ENCODE data around the gene RCVRN.
A peak's percentile ranks its signal among the peaks of the same experiment; 100 is the strongest.

The RCVRN gene

DNA sequence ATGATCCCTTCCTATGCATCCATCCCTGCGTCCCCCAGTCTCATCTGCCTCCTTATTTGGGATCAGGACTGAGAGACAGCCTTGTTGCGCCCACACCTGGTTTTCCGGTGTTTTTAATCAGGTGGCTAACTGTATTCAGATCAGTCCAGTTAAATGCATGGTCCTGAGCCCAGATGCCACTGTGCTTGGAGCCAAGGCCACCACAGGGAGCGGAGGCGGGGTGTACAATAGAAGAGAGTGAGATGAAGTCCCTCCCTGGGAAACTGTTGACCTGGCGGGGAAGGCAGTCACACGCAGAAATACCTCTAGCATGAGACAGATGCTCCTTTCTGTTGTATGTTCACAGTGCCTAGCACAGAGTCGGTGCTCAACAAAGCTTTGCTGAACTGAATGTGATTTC is 6.3 kb downstream of the RCVRN start:
- TF ChIP-seq, protein P1, sequence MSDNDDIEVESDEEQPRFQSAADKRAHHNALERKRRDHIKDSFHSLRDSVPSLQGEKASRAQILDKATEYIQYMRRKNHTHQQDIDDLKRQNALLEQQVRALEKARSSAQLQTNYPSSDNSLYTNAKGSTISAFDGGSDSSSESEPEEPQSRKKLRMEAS (IDR thresholded peaks at IDR 0.05) = no peak
- TF ChIP-seq EP300 (IDR thresholded peaks at IDR 0.05; ENCODE audit: borderline replicate concordance) (no peak), ZBTB7A (IDR thresholded peaks at IDR 0.05; ENCODE audit: low read depth) (no peak), TCF12 (IDR thresholded peaks at IDR 0.05; ENCODE audit: low read depth) (no peak), CEBPB (IDR thresholded peaks at IDR 0.05) (no peak), YY1 (IDR thresholded peaks at IDR 0.05; ENCODE audit: low read depth) (no peak), NFIC (IDR thresholded peaks at IDR 0.05) (no peak), RAD21 (IDR thresholded peaks at IDR 0.05; ENCODE audit: low read depth) (no peak), CREB1 (IDR thresholded peaks at IDR 0.05; ENCODE audit: low read depth) (no peak), TEAD4 (IDR thresholded peaks at IDR 0.05) (no peak), TAF1 (IDR thresholded peaks at IDR 0.05; ENCODE audit: low read depth) (no peak)
- TF ChIP-seq, protein P2, sequence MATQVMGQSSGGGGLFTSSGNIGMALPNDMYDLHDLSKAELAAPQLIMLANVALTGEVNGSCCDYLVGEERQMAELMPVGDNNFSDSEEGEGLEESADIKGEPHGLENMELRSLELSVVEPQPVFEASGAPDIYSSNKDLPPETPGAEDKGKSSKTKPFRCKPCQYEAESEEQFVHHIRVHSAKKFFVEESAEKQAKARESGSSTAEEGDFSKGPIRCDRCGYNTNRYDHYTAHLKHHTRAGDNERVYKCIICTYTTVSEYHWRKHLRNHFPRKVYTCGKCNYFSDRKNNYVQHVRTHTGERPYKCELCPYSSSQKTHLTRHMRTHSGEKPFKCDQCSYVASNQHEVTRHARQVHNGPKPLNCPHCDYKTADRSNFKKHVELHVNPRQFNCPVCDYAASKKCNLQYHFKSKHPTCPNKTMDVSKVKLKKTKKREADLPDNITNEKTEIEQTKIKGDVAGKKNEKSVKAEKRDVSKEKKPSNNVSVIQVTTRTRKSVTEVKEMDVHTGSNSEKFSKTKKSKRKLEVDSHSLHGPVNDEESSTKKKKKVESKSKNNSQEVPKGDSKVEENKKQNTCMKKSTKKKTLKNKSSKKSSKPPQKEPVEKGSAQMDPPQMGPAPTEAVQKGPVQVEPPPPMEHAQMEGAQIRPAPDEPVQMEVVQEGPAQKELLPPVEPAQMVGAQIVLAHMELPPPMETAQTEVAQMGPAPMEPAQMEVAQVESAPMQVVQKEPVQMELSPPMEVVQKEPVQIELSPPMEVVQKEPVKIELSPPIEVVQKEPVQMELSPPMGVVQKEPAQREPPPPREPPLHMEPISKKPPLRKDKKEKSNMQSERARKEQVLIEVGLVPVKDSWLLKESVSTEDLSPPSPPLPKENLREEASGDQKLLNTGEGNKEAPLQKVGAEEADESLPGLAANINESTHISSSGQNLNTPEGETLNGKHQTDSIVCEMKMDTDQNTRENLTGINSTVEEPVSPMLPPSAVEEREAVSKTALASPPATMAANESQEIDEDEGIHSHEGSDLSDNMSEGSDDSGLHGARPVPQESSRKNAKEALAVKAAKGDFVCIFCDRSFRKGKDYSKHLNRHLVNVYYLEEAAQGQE (IDR thresholded peaks at IDR 0.05; ENCODE audit: low read depth) = no peak

DNA sequence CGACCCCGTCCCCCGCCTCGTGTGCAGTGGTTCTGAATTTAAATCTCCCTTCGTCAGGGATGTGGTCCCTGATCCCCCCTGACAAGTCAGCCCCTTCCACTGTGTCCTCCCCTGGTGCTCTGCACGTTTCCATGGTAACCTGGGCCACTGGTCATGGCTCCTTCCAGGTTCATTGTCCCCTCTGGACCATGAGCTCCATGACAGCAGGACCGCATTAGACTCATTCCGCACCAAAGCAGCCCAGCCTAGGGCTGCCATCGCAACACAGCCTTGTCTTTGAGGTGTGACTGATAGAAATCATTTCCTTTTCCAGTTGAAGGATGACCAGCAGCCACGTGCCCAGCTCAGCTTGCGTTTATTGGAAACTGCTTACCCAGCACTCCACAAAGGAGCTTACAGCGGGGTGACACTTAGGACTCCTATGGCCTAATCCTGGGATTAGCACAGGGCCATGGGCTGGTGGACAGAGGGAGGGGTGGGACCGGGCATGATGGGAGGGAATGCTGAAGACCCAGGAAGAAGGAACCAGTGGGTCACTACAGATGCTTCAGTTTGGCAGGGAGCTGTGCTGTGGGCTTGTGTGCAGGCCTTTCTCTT is 7.6 kb downstream of the RCVRN start:
- no peak for TF ChIP-seq YY1 (IDR thresholded peaks at IDR 0.05; ENCODE audit: low read depth)
- no peak for TF ChIP-seq CREB1 (IDR thresholded peaks at IDR 0.05; ENCODE audit: low read depth)
- TF ChIP-seq FOXM1 (IDR thresholded peaks at IDR 0.05; ENCODE audit: borderline replicate concordance, low read depth) = no peak
- TF ChIP-seq ZBTB7A (IDR thresholded peaks at IDR 0.05; ENCODE audit: low read depth) = no peak
- no peak for TF ChIP-seq RAD21 (IDR thresholded peaks at IDR 0.05; ENCODE audit: low read depth)

DNA sequence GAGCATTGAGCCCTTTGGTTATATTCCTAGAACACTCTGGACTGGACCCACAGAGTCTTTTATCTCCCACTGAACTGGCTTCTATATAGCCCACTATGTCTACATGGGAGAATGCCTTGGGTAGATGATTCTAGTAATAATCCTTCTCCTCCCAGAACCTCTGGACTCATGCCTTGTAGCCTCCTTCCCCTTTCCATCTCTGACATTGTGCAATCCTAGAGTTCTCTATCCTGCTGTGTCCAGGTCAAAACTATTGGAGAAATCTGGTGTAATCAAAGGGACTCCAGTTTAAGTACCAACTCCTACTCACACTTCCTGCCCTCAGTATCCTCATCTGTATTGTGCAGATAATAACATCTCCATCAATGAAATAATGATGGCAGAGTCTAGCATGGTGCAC is 9.1 kb downstream of the RCVRN start:
- TF ChIP-seq CEBPB (IDR thresholded peaks at IDR 0.05) (no peak), RAD21 (IDR thresholded peaks at IDR 0.05; ENCODE audit: low read depth) (no peak), TAF1 (IDR thresholded peaks at IDR 0.05; ENCODE audit: low read depth) (no peak), EGR1 (IDR thresholded peaks at IDR 0.05) (no peak), TEAD4 (IDR thresholded peaks at IDR 0.05) (no peak), FOXM1 (IDR thresholded peaks at IDR 0.05; ENCODE audit: borderline replicate concordance, low read depth) (no peak), TCF12 (IDR thresholded peaks at IDR 0.05; ENCODE audit: low read depth) (no peak), CREB1 (IDR thresholded peaks at IDR 0.05; ENCODE audit: low read depth) (no peak), NFIC (IDR thresholded peaks at IDR 0.05) (no peak)
- TF ChIP-seq, protein P1 (IDR thresholded peaks at IDR 0.05) = no peak

DNA sequence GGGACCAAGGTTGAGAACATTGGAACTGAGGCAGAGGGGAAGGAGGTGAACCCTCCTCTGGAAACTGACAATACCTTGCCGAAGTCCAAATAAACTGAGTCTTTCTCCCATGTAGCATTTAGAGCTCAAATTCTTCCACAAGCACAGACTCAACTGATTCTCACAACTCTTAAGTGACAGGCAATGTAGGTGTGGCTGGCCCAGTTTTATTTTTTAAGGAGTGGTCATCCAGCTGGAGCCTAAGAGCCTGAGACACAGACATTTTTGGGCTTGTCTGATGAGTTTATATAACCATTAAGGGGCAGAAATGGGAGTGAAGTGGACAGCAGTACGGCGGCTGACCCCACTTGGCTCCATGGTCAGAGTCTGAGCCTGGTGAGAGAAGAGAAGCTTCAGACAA is 10.8 kb downstream of the RCVRN start:
- no peak for TF ChIP-seq CEBPB (IDR thresholded peaks at IDR 0.05)
- TF ChIP-seq YY1 (IDR thresholded peaks at IDR 0.05; ENCODE audit: low read depth) = no peak

DNA sequence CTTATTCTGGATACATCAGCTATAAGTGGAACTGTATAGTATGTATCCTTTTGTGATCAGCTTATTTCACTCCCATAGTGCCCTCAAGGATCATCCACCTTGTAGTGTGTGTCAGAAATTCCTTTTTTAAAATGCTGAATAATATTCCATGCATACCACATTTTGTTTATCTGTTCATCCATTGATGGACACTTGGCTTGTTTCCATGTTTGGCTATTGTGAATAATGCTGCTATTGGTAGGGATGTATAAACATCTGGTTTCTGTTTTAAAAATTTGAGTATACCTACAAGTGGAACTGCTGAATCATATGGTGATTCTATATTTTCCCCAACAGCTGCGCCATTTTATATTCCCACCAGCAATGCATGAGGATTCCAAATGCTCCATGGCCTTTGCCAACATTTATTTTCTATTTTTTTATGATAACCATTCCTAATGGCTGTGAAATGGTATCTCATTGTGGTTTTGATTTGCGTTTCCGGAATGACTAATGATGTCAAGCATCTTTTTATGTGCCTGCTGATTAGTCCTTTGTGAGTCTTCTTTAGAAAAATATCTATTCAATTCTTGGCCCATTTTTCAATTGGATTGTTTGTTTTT is 11.6 kb downstream of the RCVRN start:
- TF ChIP-seq NFIC (IDR thresholded peaks at IDR 0.05) = no peak
- TF ChIP-seq TEAD4 (IDR thresholded peaks at IDR 0.05) = no peak
- no peak for TF ChIP-seq EGR1 (IDR thresholded peaks at IDR 0.05)
- TF ChIP-seq TAF1 (IDR thresholded peaks at IDR 0.05; ENCODE audit: low read depth) = no peak
- TF ChIP-seq TCF12 (IDR thresholded peaks at IDR 0.05; ENCODE audit: low read depth) = no peak
- TF ChIP-seq RAD21 (IDR thresholded peaks at IDR 0.05; ENCODE audit: low read depth) = no peak
- no peak for TF ChIP-seq FOXM1 (IDR thresholded peaks at IDR 0.05; ENCODE audit: borderline replicate concordance, low read depth)
- TF ChIP-seq, protein P2 (IDR thresholded peaks at IDR 0.05; ENCODE audit: low read depth) = no peak
- no peak for TF ChIP-seq YY1 (IDR thresholded peaks at IDR 0.05; ENCODE audit: low read depth)
- no peak for TF ChIP-seq CEBPB (IDR thresholded peaks at IDR 0.05)
- TF ChIP-seq CREB1 (IDR thresholded peaks at IDR 0.05; ENCODE audit: low read depth) = no peak
- no peak for TF ChIP-seq EP300 (IDR thresholded peaks at IDR 0.05; ENCODE audit: borderline replicate concordance)
- TF ChIP-seq, protein P3, sequence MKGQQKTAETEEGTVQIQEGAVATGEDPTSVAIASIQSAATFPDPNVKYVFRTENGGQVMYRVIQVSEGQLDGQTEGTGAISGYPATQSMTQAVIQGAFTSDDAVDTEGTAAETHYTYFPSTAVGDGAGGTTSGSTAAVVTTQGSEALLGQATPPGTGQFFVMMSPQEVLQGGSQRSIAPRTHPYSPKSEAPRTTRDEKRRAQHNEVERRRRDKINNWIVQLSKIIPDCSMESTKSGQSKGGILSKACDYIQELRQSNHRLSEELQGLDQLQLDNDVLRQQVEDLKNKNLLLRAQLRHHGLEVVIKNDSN (IDR thresholded peaks at IDR 0.05) = no peak
- TF ChIP-seq ZBTB7A (IDR thresholded peaks at IDR 0.05; ENCODE audit: low read depth) = no peak
- TF ChIP-seq, protein P1 (IDR thresholded peaks at IDR 0.05) = no peak

DNA sequence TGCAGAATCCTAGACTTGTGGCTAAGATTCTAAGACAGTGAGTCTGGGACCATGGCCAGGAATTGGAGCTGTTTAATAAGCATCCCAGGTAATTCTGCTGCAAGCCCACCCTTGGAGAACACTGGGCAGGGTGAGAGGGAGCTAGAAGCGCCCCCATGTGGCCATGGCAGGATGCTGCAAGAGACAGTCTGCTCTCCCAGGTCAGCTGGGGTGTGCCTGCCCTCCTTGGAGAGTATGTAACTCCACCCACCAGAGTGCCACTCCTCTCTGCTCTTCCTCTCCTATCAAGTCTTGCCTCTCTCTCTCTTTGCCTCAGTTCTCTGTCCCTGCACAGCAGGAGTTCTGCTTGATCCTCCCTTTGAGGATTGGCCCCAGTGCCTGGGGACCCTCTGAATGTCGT is 14.9 kb downstream of the RCVRN start:
- TF ChIP-seq CEBPB (IDR thresholded peaks at IDR 0.05) (no peak), RAD21 (IDR thresholded peaks at IDR 0.05; ENCODE audit: low read depth) (peak; percentile 33; the same call in 1 of the 2 replicates), FOXM1 (IDR thresholded peaks at IDR 0.05; ENCODE audit: borderline replicate concordance, low read depth) (no peak)

All from Ishikawa (cell line).